Adrenal gland (tissue), 5 donors: ENCODE data around the gene SPDYA.

Experiments
- CTCF ChIP-seq, 6 experiments: fragments of 450-650 bp in 4 of 6; fragments of 200-600 bp in 2 of 6; sonication (generic) in 1 of 6; IDR thresholded peaks; 1 replicate in 5 of 6; 2 replicates in 1 of 6; pipeline versions ENCODE4 v1.5.1 to v1.8.0; 2016 to 2021; ENCODE audit warnings: antibody characterized with exemption in 6 of 6, mild to moderate bottlenecking in 2 of 6, moderate library complexity in 1 of 6
- POLR2A ChIP-seq, 2 donors: fragments of 450-650 bp; IDR thresholded peaks; one replicate each; pipeline ENCODE4 v1.6.1; 2017; ENCODE audit warnings: antibody characterized with exemption in 2 of 2, mild to moderate bottlenecking in 2 of 2, moderate library complexity in 1 of 2
- donor health status: DM: no; HTN: no; CAD: no.

DNA sequence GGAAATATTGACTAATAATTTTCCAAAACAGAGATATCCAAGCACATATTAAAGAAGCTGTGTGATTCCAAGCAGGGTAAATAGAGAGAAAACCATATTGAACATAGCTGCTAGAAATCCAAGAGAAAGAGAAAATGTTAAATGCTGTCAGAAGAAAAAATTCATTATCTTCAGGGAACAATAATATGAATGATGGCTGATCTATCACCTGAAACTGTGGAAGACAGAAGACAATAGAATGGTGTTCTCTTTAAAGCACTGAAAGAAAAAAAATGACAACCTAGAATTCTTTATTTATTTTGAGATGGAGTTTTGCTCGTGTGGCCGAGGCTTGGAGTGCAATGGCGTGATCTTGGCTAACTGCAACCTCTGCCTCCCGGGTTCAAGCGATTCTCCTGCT is 41.7 kb upstream of the SPDYA start:
- no peak for TF ChIP-seq CTCF (IDR thresholded peaks at IDR 0.05)
- no peak for TF ChIP-seq POLR2A (IDR thresholded peaks at IDR 0.05)
